Measurements from ENCODE around the gene RAB22A. TPM values are rescaled to one million over a fixed set of nuclear protein-coding genes. Genes with fewer than 3 reads are reported as not detected.

Gene RAB22A
- total and polyA plus RNA-seq, 2 donors from 2014 or later, result 7.0 to 20.7 TPM

GRCh38 chr20:58313396-58313795, 3.9 kb downstream of the RAB22A start:
- H3K9me3 ChIP-seq (ENCODE audit: control insufficient read depth in 2 of 3, insufficient read depth in 1 of 3, low read length in 3 of 3), result no peaks in the 10 kb centered on the region
- H3K4me1 ChIP-seq (ENCODE audit: control insufficient read depth in 2 of 3, insufficient read depth in 2 of 3, low read depth in 1 of 3, low read length in 3 of 3), result peaks cover 0 to 7% (median 4%) of the 10 kb centered on the region in 3 donors
- H3K27me3 ChIP-seq (ENCODE audit: control insufficient read depth, insufficient read depth, low read length), result no peaks in the 10 kb centered on the region
- no peak for TF ChIP-seq CTCF (IDR thresholded peaks at IDR 0.05; ENCODE audit: borderline replicate concordance, extremely low read depth, insufficient read depth)
- intact Hi-C loops (cut with DNase I), result no loop called here
- DNase-seq (no peak), FAIRE-seq (no peak)
- H3K9ac ChIP-seq (ENCODE audit: low read length in 3 of 3), result no peak overlapping the region
- no peak overlapping the region for H3K27ac ChIP-seq (ENCODE audit: low read depth in 2 of 2, low read length in 2 of 2)
- H3K36me3 ChIP-seq (ENCODE audit: control insufficient read depth in 2 of 3, insufficient read depth in 3 of 3, low read length in 3 of 3), result peaks cover 7 to 23% (median 7%) of the 10 kb centered on the region in 3 donors
- no peak overlapping the region for H3K4me3 ChIP-seq (ENCODE audit: low read length in 3 of 3)

- intact Hi-C loops (cut with DNase I), result no loop called here
Measured at GRCh38 chr20:58321205-58321604, 11.7 kb downstream of the RAB22A start.

GRCh38 chr20:58322083-58322482, 12.6 kb downstream of the RAB22A start:
- H3K4me1 ChIP-seq (ENCODE audit: control insufficient read depth in 2 of 3, insufficient read depth in 2 of 3, low read depth in 1 of 3, low read length in 3 of 3), result no peaks in the 10 kb centered on the region
- no peaks in the 10 kb centered on the region for H3K9me3 ChIP-seq (ENCODE audit: control insufficient read depth in 2 of 3, insufficient read depth in 1 of 3, low read length in 3 of 3)
- H3K27me3 ChIP-seq (ENCODE audit: control insufficient read depth, insufficient read depth, low read length), result no peaks in the 10 kb centered on the region
- no peak for DNase-seq
- H3K27ac ChIP-seq (ENCODE audit: low read depth in 2 of 2, low read length in 2 of 2), result no peak overlapping the region
- H3K36me3 ChIP-seq (ENCODE audit: control insufficient read depth in 2 of 3, insufficient read depth in 3 of 3, low read length in 3 of 3), result no peaks in the 10 kb centered on the region
- no peak overlapping the region for H3K4me3 ChIP-seq (ENCODE audit: low read length in 3 of 3)
- H3K9ac ChIP-seq (ENCODE audit: low read length in 3 of 3), result no peak overlapping the region
- intact Hi-C loops (cut with DNase I), result no loop called here
- FAIRE-seq, result no peak
- TF ChIP-seq CTCF (IDR thresholded peaks at IDR 0.05; ENCODE audit: borderline replicate concordance, extremely low read depth, insufficient read depth), result no peak

More at GRCh38 chr20:58321205-58321604, 11.7 kb downstream of the RAB22A start:
- DNase-seq, result no peak
- no peak for FAIRE-seq
- Histone ChIP-seq H3K36me3 (ENCODE audit: control insufficient read depth in 2 of 3, insufficient read depth in 3 of 3, low read length in 3 of 3) (peaks cover 3 to 7% (median 4%) of the 10 kb centered on the region in 3 donors), H3K9ac (ENCODE audit: low read length in 3 of 3) (no peak overlapping the region), H3K4me1 (ENCODE audit: control insufficient read depth in 2 of 3, insufficient read depth in 2 of 3, low read depth in 1 of 3, low read length in 3 of 3) (no peaks in the 10 kb centered on the region), H3K4me3 (ENCODE audit: low read length in 3 of 3) (no peak overlapping the region), H3K27me3 (ENCODE audit: control insufficient read depth, insufficient read depth, low read length) (no peaks in the 10 kb centered on the region), H3K27ac (ENCODE audit: low read depth in 2 of 2, low read length in 2 of 2) (no peak overlapping the region), H3K9me3 (ENCODE audit: control insufficient read depth in 2 of 3, insufficient read depth in 1 of 3, low read length in 3 of 3) (no peaks in the 10 kb centered on the region)
- TF ChIP-seq CTCF (IDR thresholded peaks at IDR 0.05; ENCODE audit: borderline replicate concordance, extremely low read depth, insufficient read depth), result no peak

- H3K4me1 ChIP-seq (ENCODE audit: control insufficient read depth in 2 of 3, insufficient read depth in 2 of 3, low read depth in 1 of 3, low read length in 3 of 3), result no peaks in the 10 kb centered on the region
- DNase-seq, result no peak
- H3K27me3 ChIP-seq (ENCODE audit: control insufficient read depth, insufficient read depth, low read length), result no peaks in the 10 kb centered on the region
- no peak overlapping the region for H3K9ac ChIP-seq (ENCODE audit: low read length in 3 of 3)
- intact Hi-C loops (cut with DNase I), result no loop called here
- no peak for TF ChIP-seq CTCF (IDR thresholded peaks at IDR 0.05; ENCODE audit: borderline replicate concordance, extremely low read depth, insufficient read depth)
- H3K4me3 ChIP-seq (ENCODE audit: low read length in 3 of 3), result no peak overlapping the region
- H3K9me3 ChIP-seq (ENCODE audit: control insufficient read depth in 2 of 3, insufficient read depth in 1 of 3, low read length in 3 of 3), result no peaks in the 10 kb centered on the region
- FAIRE-seq, result no peak
- H3K36me3 ChIP-seq (ENCODE audit: control insufficient read depth in 2 of 3, insufficient read depth in 3 of 3, low read length in 3 of 3), result no peaks in the 10 kb centered on the region
- H3K27ac ChIP-seq (ENCODE audit: low read depth in 2 of 2, low read length in 2 of 2), result no peak overlapping the region
Measured at GRCh38 chr20:58325912-58326311, 16.4 kb downstream of the RAB22A start.
